ENCODE data around the gene AKR1C1. TPM values are rescaled to one million over a fixed set of nuclear protein-coding genes. Genes with fewer than 3 reads are reported as not detected.

Gene AKR1C1
- total and polyA plus RNA-seq, 9 of the 15 experiments (the other 6 are each of a cell fraction or from before 2014, with no cell fraction given) = 43.5 to 180 (median 82.4) TPM

DNA sequence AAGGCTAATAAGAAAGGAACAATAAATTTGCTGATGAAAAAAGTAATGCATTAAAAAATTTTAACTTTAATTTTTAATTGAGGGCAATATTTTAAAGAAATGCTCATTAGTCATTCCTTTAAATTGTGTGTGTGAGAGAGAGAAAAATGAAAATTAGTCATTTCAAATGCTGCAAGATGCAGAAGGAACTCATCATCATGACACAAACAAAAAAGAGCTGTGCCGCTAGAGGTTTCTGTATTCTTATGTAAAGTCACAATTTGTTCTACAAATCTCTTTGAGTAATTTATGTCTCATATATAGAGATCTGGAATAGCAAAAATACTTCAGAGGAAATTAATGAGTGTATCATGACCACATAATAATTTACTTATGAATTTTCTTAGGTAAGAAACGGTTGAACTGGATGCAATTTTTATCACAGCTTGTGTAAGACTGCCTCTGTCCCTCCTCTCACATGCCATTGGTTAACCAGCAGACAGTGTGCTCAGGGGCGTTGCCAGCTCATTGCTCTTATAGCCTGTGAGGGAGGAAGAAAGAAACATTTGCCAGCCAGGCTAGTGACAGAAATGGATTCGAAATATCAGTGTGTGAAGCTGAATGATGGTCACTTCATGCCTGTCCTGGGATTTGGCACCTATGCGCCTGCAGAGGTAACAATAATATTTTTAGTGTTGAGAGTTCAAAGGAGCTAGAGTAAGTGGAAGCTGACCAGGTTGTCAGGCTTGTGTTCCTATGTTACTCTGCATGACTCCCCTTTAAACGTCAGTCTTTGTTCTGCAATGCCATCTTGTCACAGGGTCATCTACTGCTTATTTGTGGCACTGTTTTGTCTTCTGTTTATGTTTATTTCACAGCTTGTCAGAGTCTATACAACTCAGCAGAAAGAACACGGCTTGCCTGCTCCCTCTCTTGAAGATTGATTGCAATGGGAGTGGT lies at the start of gene AKR1C1 (continued):
- TF ChIP-seq, protein P1, sequence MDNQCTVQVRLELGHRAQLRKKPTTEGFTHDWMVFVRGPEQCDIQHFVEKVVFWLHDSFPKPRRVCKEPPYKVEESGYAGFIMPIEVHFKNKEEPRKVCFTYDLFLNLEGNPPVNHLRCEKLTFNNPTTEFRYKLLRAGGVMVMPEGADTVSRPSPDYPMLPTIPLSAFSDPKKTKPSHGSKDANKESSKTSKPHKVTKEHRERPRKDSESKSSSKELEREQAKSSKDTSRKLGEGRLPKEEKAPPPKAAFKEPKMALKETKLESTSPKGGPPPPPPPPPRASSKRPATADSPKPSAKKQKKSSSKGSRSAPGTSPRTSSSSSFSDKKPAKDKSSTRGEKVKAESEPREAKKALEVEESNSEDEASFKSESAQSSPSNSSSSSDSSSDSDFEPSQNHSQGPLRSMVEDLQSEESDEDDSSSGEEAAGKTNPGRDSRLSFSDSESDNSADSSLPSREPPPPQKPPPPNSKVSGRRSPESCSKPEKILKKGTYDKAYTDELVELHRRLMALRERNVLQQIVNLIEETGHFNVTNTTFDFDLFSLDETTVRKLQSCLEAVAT (IDR thresholded peaks at IDR 0.05) = peak; percentile 25 to 33; a peak in 1 of 4 replicates

DNA sequence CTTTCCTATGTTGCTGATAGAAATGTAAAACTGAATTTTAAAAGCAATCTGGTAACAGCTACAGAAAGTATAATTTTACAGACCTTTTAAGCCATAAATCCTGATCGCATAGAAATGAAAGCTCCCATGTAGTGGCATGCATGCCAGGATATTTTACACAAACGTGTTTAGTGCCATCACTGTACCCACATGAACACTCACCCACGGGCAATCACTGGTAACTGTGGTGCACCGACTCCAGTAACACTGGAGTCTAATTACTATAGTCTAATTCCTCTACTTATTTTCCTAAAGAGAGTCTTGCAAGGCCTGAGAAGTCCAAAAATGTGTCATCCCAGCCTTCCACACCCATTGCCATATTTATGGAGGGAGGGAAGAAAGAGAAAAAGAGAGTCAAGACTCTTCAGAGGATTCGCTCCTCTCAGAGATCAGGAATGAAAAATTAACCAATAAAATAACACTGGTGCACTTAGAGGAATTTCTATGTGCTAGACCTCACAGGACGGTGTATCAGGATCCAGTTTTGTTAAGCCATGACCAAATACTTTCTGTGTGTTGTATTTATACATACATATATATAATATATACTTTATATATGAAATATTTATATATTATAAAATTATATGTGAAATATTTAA lies 48.9 kb upstream of the AKR1C1 start:
- no peaks in the 10 kb centered on the region for H3K36me3 ChIP-seq (ENCODE audit: control insufficient read depth, insufficient read depth, low read length)
- ChIA-PET POLR2A (no interaction called here), CTCF (ENCODE audit: low intra/inter-chr PET ratio) (no interaction called here)
- H3K79me2 ChIP-seq (ENCODE audit: control insufficient read depth, insufficient read depth, low read length) = no peaks in the 10 kb centered on the region
- DNase-seq (ENCODE audit: extremely low read depth in 1 of 4, low spot score in 3 of 4) (no peak), ATAC-seq (no peak), FAIRE-seq (no peak)
- no peaks in the 10 kb centered on the region for H4K20me1 ChIP-seq (replicated peaks; ENCODE audit: control insufficient read depth, insufficient read depth, low read length)
- no peak overlapping the region for H2AFZ ChIP-seq (ENCODE audit: low read depth, low read length)
- H3K27ac ChIP-seq (ENCODE audit: extremely low read depth, low read depth, low read length) = no peak overlapping the region
- intact Hi-C loops (cut with micrococcal nuclease) (no loop called here), in situ Hi-C loops (cut with MboI) (no loop called here)
- no peak overlapping the region for H3K9ac ChIP-seq (ENCODE audit: insufficient read depth in 1 of 2, low read depth in 2 of 2, low read length in 2 of 2)
- H3K4me3 ChIP-seq = no peak overlapping the region
- 77% methylated on average over 6 of the region's 6 CpGs for WGBS (ENCODE audit: insufficient coverage, low coverage, missing lambda C conversion rate)
- no peaks in the 10 kb centered on the region for H3K9me1 ChIP-seq (ENCODE audit: control insufficient read depth, insufficient read depth, low read length)
- no peaks in the 10 kb centered on the region for H3K27me3 ChIP-seq (ENCODE audit: control insufficient read depth in 2 of 2, insufficient read depth in 2 of 2, low read length in 2 of 2)
- no peaks in the 10 kb centered on the region for H3K9me3 ChIP-seq (replicated peaks; ENCODE audit: control insufficient read depth, insufficient read depth, low read depth, low read length)
- H3K4me1 ChIP-seq (replicated peaks in 1 of 2; ENCODE audit: control insufficient read depth in 2 of 2, insufficient read depth in 2 of 2, low read length in 2 of 2) = no peaks in the 10 kb centered on the region
- no TSS peak for BruUV-seq (replicated peaks)
- no peak overlapping the region for H3K4me2 ChIP-seq (ENCODE audit: insufficient read depth, low read length)
- TF ChIP-seq RAD21 (CRISPR knock-in tag; conservative IDR thresholded peaks at IDR 0.05 in 1 of 2, IDR thresholded peaks at IDR 0.05 in 1 of 2) (no peak), NCOA1 (IDR thresholded peaks at IDR 0.05; ENCODE audit: low read depth) (no peak), KDM5B (IDR thresholded peaks at IDR 0.05; ENCODE audit: insufficient replicate concordance, low read depth, low read length) (no peak), ELF4 (CRISPR knock-in tag; IDR thresholded peaks at IDR 0.05) (no peak), SRSF7 (optimal IDR thresholded peaks at IDR 0.05; ENCODE audit: low read depth, low read length) (no peak), TAF1 (IDR thresholded peaks at IDR 0.05; ENCODE audit: control insufficient read depth, extremely low read depth, insufficient read depth, low read length, severe bottlenecking) (no peak), NR1H2 (CRISPR knock-in tag; IDR thresholded peaks at IDR 0.05) (no peak), ATF7 (IDR thresholded peaks at IDR 0.05) (no peak), BCLAF1 (IDR thresholded peaks at IDR 0.05; ENCODE audit: borderline replicate concordance in 1 of 2, control insufficient read depth in 1 of 2, low read depth in 2 of 2, low read length in 1 of 2) (no peak)
- TF ChIP-seq, protein P2, sequence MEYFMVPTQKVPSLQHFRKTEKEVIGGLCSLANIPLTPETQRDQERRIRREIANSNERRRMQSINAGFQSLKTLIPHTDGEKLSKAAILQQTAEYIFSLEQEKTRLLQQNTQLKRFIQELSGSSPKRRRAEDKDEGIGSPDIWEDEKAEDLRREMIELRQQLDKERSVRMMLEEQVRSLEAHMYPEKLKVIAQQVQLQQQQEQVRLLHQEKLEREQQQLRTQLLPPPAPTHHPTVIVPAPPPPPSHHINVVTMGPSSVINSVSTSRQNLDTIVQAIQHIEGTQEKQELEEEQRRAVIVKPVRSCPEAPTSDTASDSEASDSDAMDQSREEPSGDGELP (CRISPR knock-in tag; IDR thresholded peaks at IDR 0.05; ENCODE audit: borderline replicate concordance) = no peak
